ENCODE measurements around the gene ALG12.

GRCh38 chr22:49862496-49862776 lies 55.8 kb downstream of the ALG12 start:
- no peak for TF ChIP-seq POLR2A (IDR thresholded peaks at IDR 0.05; ENCODE audit: low read depth, low read length)
- TF ChIP-seq CTCF (conservative IDR thresholded peaks at IDR 0.05; ENCODE audit: low read depth, low read length), result no peak
- TF ChIP-seq SMC3 (IDR thresholded peaks at IDR 0.05; ENCODE audit: low read depth, low read length), result no peak
- no peak for TF ChIP-seq BHLHE40 (IDR thresholded peaks at IDR 0.05; ENCODE audit: low read depth, low read length)

Data from IMR-90 (cell line).